ENCODE measurements around the gene SLC38A3.
"Not testable (repeated sequence)": the region's sequence is repeated elsewhere in the genome, so short reads cannot be mapped to it uniquely, and the experiment has no call there.

SLC38A3 gene

GRCh38 chr3:50261505-50261904 is 56.4 kb downstream of the SLC38A3 start:
- TF ChIP-seq CTCF (IDR thresholded peaks at IDR 0.05; ENCODE audit: extremely low read depth, missing control alignments), result no peak

GRCh38 chr3:50262200-50262599 is 57.1 kb downstream of the SLC38A3 start:
- not testable (repeated sequence) for DNase-seq (ENCODE audit: low spot score)

More at GRCh38 chr3:50261505-50261904, 56.4 kb downstream of the SLC38A3 start:
- DNase-seq (ENCODE audit: low spot score), result peak; percentile 31

- DNase-seq (ENCODE audit: low spot score), result no peak
- TF ChIP-seq CTCF (IDR thresholded peaks at IDR 0.05; ENCODE audit: extremely low read depth, missing control alignments), result no peak
Observed at GRCh38 chr3:50262778-50263177, 57.7 kb downstream of the SLC38A3 start.

- no peak for TF ChIP-seq CTCF (IDR thresholded peaks at IDR 0.05; ENCODE audit: extremely low read depth, missing control alignments)
- no peak for DNase-seq (ENCODE audit: low spot score)
Observed at GRCh38 chr3:50263478-50264382, 58.7 kb downstream of the SLC38A3 start.

- no peak for DNase-seq (ENCODE audit: low spot score)
- no peak for TF ChIP-seq CTCF (IDR thresholded peaks at IDR 0.05; ENCODE audit: extremely low read depth, missing control alignments)
Observed at GRCh38 chr3:50264383-50264963, 59.4 kb downstream of the SLC38A3 start.

- TF ChIP-seq CTCF (IDR thresholded peaks at IDR 0.05; ENCODE audit: extremely low read depth, missing control alignments), result no peak
- DNase-seq (ENCODE audit: low spot score), result no peak
Observed at GRCh38 chr3:50264964-50265485, 60.0 kb downstream of the SLC38A3 start.

GRCh38 chr3:50265571-50265970 is 60.5 kb downstream of the SLC38A3 start:
- no peak for TF ChIP-seq CTCF (IDR thresholded peaks at IDR 0.05; ENCODE audit: extremely low read depth, missing control alignments)
- DNase-seq (ENCODE audit: low spot score), result peak; percentile 19

All from GM20000 (cell line).